Small intestine (tissue), 7 donors: Measurements from ENCODE around the gene TPR. TPM values are rescaled to one million over a fixed set of nuclear protein-coding genes. Genes with fewer than 3 reads are reported as not detected.

Experiments
- DNase-seq, 2 donors: peaks; one replicate each; pipeline versions ENCODE4 v3.0.0 to v3.0.0-alpha.2; 2013
- FAIRE-seq: peaks from 2 replicates; lab custom pipeline; 2012; peaks lifted over from hg19 to GRCh38; lab: Jason Lieb, UNC
- H3K27ac ChIP-seq, 3 donors: one replicate each; pipeline ENCODE4 v1.5.1; 2013; ENCODE audit warnings: low read length in 2 of 3, mild to moderate bottlenecking in 2 of 3, control low read depth in 1 of 3, inconsistent platforms in 1 of 3, low read depth in 1 of 3, moderate library complexity in 1 of 3
- H3K27me3 ChIP-seq, 3 donors: one replicate each; pipeline ENCODE4 v1.6.1; 2013; ENCODE audit warnings: low read length in 3 of 3, inconsistent platforms in 1 of 3; ENCODE audit not compliant: control insufficient read depth in 3 of 3, insufficient read depth in 3 of 3
- H3K36me3 ChIP-seq, 3 donors: one replicate each; pipeline ENCODE4 v1.6.1; 2013; ENCODE audit warnings: low read length in 3 of 3, inconsistent platforms in 1 of 3, low read depth in 1 of 3, mild to moderate bottlenecking in 1 of 3, moderate library complexity in 1 of 3; ENCODE audit not compliant: control insufficient read depth in 3 of 3, insufficient read depth in 2 of 3
- H3K4me1 ChIP-seq, 3 donors: one replicate each; pipeline ENCODE4 v1.6.1; 2013; ENCODE audit warnings: low read length in 2 of 3, inconsistent platforms in 1 of 3, low read depth in 1 of 3, mild to moderate bottlenecking in 1 of 3, moderate library complexity in 1 of 3; ENCODE audit not compliant: control insufficient read depth in 3 of 3, insufficient read depth in 2 of 3
- H3K4me3 ChIP-seq, 3 donors: one replicate each; pipeline ENCODE4 v1.5.1; 2013; ENCODE audit warnings: low read length in 3 of 3, control low read depth in 1 of 3, inconsistent platforms in 1 of 3, low read depth in 1 of 3, mild to moderate bottlenecking in 1 of 3, moderate library complexity in 1 of 3
- H3K9me3 ChIP-seq, 2 donors: one replicate each; pipeline ENCODE4 v1.6.1; 2013; ENCODE audit warnings: low read depth in 1 of 2, low read length in 1 of 2; ENCODE audit not compliant: control insufficient read depth in 2 of 2, insufficient read depth in 1 of 2
- WGBS, 3 donors: extraction: QIAGEN DNeasy Blood & Tissue Kit; methylation state at CpG; one replicate each; pipeline ENCODE4 v1.1.7; 2013; 5-methylcytosine and 5-hydroxymethylcytosine counted together
- polyA plus RNA-seq, 4 donors: library from polyadenylated mRNA; stranded (reverse) in 3 of 4; unstranded in 1 of 4; fragments of 200-250 nt in 3 of 4; fragments of 120-200 nt in 1 of 4; gene quantifications; one replicate each; pipeline versions ENCODE4 v1.2.1 to v1.2.3, GENCODE V29; 2013
- donor health status: healthy with polysubstance abuse.
- donor health status: control.
- donor health status: control.
- donor health status: Bipolar disorder and iron deficiency.
- donor health status: healthy.

TPR gene
- polyA plus RNA-seq, 4 donors = 11.3 to 58.9 (median 28.7) TPM

- Histone ChIP-seq H3K27me3 (no peaks in the 10 kb centered on the region), H3K4me3 (no peak overlapping the region), H3K9me3 (no peaks in the 10 kb centered on the region), H3K36me3 (no peaks in the 10 kb centered on the region), H3K27ac (no peak overlapping the region), H3K4me1 (no peaks in the 10 kb centered on the region)
- FAIRE-seq (no peak), DNase-seq (no peak)
- WGBS, 3 donors = 64 to 74% (median 69%) methylated on average over 2 of the region's 2 CpGs
Measured at GRCh38 chr1:186303911-186304310, 71.1 kb downstream of the TPR start.

- Histone ChIP-seq H3K27ac (no peak overlapping the region), H3K4me3 (no peak overlapping the region), H3K36me3 (no peaks in the 10 kb centered on the region), H3K27me3 (no peaks in the 10 kb centered on the region), H3K4me1 (no peaks in the 10 kb centered on the region), H3K9me3 (no peaks in the 10 kb centered on the region)
- WGBS, 3 donors = 30 to 51% (median 43%) methylated on average over 3 of the region's 3 CpGs
- FAIRE-seq (no peak), DNase-seq (no peak)
Measured at GRCh38 chr1:186302381-186302920, 72.6 kb downstream of the TPR start.

- WGBS, 3 donors = 85 to 95% (median 85%) methylated on average over 7 of the region's 7 CpGs
- H3K27me3 ChIP-seq = no peaks in the 10 kb centered on the region
- DNase-seq (no peak), FAIRE-seq (no peak)
- no peak overlapping the region for H3K27ac ChIP-seq
- H3K4me3 ChIP-seq = no peak overlapping the region
- no peaks in the 10 kb centered on the region for H3K9me3 ChIP-seq
- H3K36me3 ChIP-seq = no peaks in the 10 kb centered on the region
- H3K4me1 ChIP-seq = no peaks in the 10 kb centered on the region
Measured at GRCh38 chr1:186301448-186301847, 73.6 kb downstream of the TPR start.

- WGBS, 3 donors = 79 to 91% (median 88%) methylated on average over 6 of the region's 6 CpGs
Measured at GRCh38 chr1:186300056-186300455, 75.0 kb downstream of the TPR start.

GRCh38 chr1:186299570-186299969, 75.5 kb downstream of the TPR start:
- Histone ChIP-seq H3K36me3 (no peaks in the 10 kb centered on the region), H3K4me1 (no peaks in the 10 kb centered on the region), H3K4me3 (no peak overlapping the region), H3K27me3 (no peaks in the 10 kb centered on the region), H3K27ac (no peak overlapping the region), H3K9me3 (no peaks in the 10 kb centered on the region)
- no peak for FAIRE-seq
- DNase-seq = peak in 1 of 2 donors; percentile 37
- WGBS, 3 donors = 20 to 54% (median 43%) methylated on average over 2 of the region's 2 CpGs

More at GRCh38 chr1:186300056-186300455, 75.0 kb downstream of the TPR start:
- Histone ChIP-seq H3K4me1 (no peaks in the 10 kb centered on the region), H3K27me3 (no peaks in the 10 kb centered on the region), H3K9me3 (no peaks in the 10 kb centered on the region), H3K36me3 (no peaks in the 10 kb centered on the region), H3K4me3 (no peak overlapping the region), H3K27ac (no peak overlapping the region)
- FAIRE-seq (no peak), DNase-seq (no peak)

- no peak for DNase-seq
- FAIRE-seq = no peak
- no peak overlapping the region for H3K4me3 ChIP-seq
- no peaks in the 10 kb centered on the region for H3K27me3 ChIP-seq
- no peaks in the 10 kb centered on the region for H3K9me3 ChIP-seq
- no peak overlapping the region for H3K27ac ChIP-seq
- H3K36me3 ChIP-seq = no peaks in the 10 kb centered on the region
- no peaks in the 10 kb centered on the region for H3K4me1 ChIP-seq
- WGBS, 3 donors = 90 to 93% (median 91%) methylated on average over 1 of the region's 1 CpG
Measured at GRCh38 chr1:186298851-186299250, 76.2 kb downstream of the TPR start.

- no peaks in the 10 kb centered on the region for H3K27me3 ChIP-seq
- no peaks in the 10 kb centered on the region for H3K9me3 ChIP-seq
- no peak overlapping the region for H3K27ac ChIP-seq
- no peaks in the 10 kb centered on the region for H3K4me1 ChIP-seq
- no peaks in the 10 kb centered on the region for H3K36me3 ChIP-seq
- DNase-seq (no peak), FAIRE-seq (no peak)
- H3K4me3 ChIP-seq = no peak overlapping the region
- 69 to 77% (median 73%) methylated on average over 3 of the region's 3 CpGs for WGBS, 3 donors
Measured at GRCh38 chr1:186297439-186298045, 77.5 kb downstream of the TPR start.

GRCh38 chr1:186295980-186296379, 79.1 kb downstream of the TPR start, which contains the start of gene PRG4:
PRG4 (plus strand) TSS chr1:186296279.
- H3K36me3 ChIP-seq = no peaks in the 10 kb centered on the region
- FAIRE-seq (no peak), DNase-seq (peak in 1 of 2 donors; percentile 24)
- H3K27me3 ChIP-seq = no peaks in the 10 kb centered on the region
- H3K9me3 ChIP-seq = no peaks in the 10 kb centered on the region
- 12 to 45% (median 34%) methylated on average over 3 of the region's 3 CpGs for WGBS, 3 donors
- H3K4me3 ChIP-seq = no peak within 1 kb of the TSS
- no peaks in the 10 kb centered on the region for H3K4me1 ChIP-seq
- H3K27ac ChIP-seq = no peak within 1 kb of the TSS

GRCh38 chr1:186292875-186293274, 82.2 kb downstream of the TPR start:
- Histone ChIP-seq H3K4me1 (no peaks in the 10 kb centered on the region), H3K4me3 (no peak overlapping the region), H3K27ac (no peak overlapping the region), H3K9me3 (no peaks in the 10 kb centered on the region), H3K27me3 (no peaks in the 10 kb centered on the region), H3K36me3 (no peaks in the 10 kb centered on the region)
- WGBS, 3 donors = 24 to 55% (median 46%) methylated on average over 1 of the region's 1 CpG
- no peak for DNase-seq
- no peak for FAIRE-seq
